Omental fat pad (tissue), 4 donors: Measurements from ENCODE around the gene APBA2. TPM values are rescaled to one million over a fixed set of nuclear protein-coding genes. Genes with fewer than 3 reads are reported as not detected.
"Not testable (repeated sequence)": the region's sequence is repeated elsewhere in the genome, so short reads cannot be mapped to it uniquely, and the experiment has no call there.

Experiments used
- ATAC-seq: fragments of 150-250 bp; one replicate; pipeline ENCODE4 v1.9.1; 2016; ENCODE audit warnings: mild to moderate bottlenecking, moderate library complexity; ENCODE audit not compliant: low FRiP score
- DNase-seq: peaks from one replicate; pipeline ENCODE4 v3.0.0-alpha.2; 2019; ENCODE audit warnings: low spot score
- total RNA-seq, 4 donors: library from RNA; depleted of rRNA; stranded (reverse); fragments of >200 nt; gene quantifications; one replicate each; pipeline ENCODE4 v1.1.0, GENCODE V29; 2016
- TF ChIP-seq, protein P1 (sequence below), 3 donors: fragments of 450-650 bp; IDR thresholded peaks; one replicate each; pipeline ENCODE4 v1.5.1; 2016 to 2017; ENCODE audit warnings: antibody characterized with exemption in 3 of 3, mild to moderate bottlenecking in 3 of 3, moderate library complexity in 2 of 3

The APBA2 gene
- total RNA-seq, 4 donors from 2014 or later = 0.93 to 4.3 (median 2.6) TPM

DNA sequence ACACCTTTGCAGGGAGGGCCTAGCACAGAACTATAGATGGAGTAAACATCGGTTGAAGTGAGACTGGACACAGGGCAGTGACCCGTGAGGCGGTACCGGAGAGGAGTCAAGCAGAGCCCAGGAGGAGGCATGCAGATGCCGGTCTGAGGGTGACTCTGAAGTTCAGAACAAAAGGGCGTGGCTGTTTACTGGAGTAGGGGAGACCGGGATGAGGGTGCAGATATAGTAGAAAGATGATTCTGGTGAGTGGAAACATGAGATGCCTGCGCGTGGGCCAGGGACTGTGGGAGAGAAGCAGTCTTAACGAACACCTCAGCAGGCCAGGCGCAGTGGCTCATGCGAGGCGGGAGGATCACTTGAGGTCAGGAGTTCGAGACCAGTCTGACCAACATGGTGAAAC is 270.7 kb downstream of the APBA2 start:
- TF ChIP-seq, protein P1, sequence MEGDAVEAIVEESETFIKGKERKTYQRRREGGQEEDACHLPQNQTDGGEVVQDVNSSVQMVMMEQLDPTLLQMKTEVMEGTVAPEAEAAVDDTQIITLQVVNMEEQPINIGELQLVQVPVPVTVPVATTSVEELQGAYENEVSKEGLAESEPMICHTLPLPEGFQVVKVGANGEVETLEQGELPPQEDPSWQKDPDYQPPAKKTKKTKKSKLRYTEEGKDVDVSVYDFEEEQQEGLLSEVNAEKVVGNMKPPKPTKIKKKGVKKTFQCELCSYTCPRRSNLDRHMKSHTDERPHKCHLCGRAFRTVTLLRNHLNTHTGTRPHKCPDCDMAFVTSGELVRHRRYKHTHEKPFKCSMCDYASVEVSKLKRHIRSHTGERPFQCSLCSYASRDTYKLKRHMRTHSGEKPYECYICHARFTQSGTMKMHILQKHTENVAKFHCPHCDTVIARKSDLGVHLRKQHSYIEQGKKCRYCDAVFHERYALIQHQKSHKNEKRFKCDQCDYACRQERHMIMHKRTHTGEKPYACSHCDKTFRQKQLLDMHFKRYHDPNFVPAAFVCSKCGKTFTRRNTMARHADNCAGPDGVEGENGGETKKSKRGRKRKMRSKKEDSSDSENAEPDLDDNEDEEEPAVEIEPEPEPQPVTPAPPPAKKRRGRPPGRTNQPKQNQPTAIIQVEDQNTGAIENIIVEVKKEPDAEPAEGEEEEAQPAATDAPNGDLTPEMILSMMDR (IDR thresholded peaks at IDR 0.05) = no peak
- ATAC-seq (no peak), DNase-seq (no peak)

DNA sequence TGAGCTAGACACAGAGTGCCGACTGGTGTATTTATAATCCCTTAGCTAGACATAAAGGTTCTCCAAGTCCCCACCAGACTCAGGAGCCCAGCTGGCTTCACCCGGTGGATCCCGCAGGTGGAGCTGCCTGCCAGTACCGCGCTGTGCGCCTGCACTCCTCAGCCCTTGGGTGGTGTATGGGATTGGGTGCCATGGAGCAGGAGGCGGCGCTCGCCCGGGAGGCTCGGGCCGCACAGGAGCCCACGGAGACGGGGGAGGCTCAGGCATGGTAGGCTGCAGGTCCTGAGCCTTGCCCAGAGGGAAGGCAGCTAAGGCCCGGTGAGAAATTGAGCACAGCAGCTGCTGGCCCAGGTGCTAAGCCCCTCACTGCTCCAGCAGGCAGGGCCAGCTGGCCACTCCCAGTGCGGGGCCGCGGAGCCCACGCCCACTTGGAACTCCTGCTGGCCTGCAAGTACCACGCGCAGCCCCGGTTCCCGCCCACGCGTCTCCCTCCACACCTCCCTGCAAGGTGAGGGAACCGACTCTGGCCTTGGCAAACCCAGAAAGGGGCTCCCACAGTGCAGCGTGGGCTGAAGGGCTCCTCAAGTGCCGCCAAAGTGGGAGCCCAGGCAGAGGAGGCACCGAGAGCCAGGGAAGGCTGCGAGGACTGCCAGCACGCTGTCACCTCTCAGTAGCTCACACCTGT is 274.1 kb downstream of the APBA2 start:
- TF ChIP-seq, protein P1 (IDR thresholded peaks at IDR 0.05) = no peak
- ATAC-seq = no peak
- no peak for DNase-seq

DNA sequence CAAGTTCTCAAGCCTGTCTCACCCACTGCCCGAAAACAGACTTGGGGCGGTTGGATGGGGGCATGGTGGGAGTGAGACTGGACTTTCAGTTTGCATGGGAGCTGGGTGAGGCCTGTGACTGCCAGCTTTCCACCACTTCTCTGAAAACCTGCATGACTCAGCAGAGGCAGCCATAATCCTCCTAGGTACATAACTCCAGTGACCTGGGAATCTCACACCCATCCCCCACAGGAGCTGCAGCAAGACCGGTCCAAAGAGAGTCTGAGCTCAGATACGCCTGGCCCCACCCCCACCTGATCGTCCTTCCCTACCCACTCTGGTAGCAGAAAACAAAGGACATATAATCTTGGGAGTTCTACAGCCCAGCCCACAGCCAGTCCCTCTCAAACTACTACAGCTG is 276.6 kb downstream of the APBA2 start:
- TF ChIP-seq, protein P1 (IDR thresholded peaks at IDR 0.05) = no peak
- DNase-seq = no peak
- no peak for ATAC-seq

DNA sequence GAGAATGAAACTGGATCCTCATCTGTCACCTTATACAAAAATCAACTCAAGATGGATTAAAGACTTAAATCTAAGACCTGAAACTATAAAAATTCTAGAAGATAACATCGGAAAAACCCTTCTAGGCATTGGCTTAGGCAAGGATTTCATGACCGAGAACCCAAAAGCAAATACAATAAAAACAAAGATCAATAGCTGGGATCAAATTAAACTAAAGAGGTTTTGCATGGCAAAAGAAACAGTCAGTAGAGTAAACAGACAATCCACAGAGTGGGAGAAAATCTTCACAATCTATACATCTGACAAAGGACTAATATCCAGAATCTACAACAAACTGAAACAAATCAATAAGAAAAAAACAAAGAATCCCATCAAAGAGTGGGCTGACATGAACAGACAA is 281.3 kb downstream of the APBA2 start:
- not testable (repeated sequence) for DNase-seq, ATAC-seq

Other genes with a start within 250 kb of the APBA2 start
- gene GOLGA8M, start 173.6 kb upstream of the APBA2 start, total RNA-seq = 1 to 10 TPM; 3.8 to 8.5 (median 5.4) TPM
- not detected for gene GOLGA6L7, start 37.3 kb upstream of the APBA2 start, total RNA-seq